KOPT-K1 (cell line): Measurements from ENCODE around the gene SPRED3.
A peak's percentile ranks its signal among the peaks of the same experiment; 100 is the strongest.
"Not testable (repeated sequence)": the region's sequence is repeated elsewhere in the genome, so short reads cannot be mapped to it uniquely, and the experiment has no call there.

Source experiments
- H3K27ac ChIP-seq: fragments of 200-600 bp; sonication (generic); 2 replicates; pipeline ENCODE4 v1.5.1; 2016; ENCODE audit warnings: antibody characterized with exemption, mild to moderate bottlenecking, low read depth, low read length; ENCODE audit not compliant: poor library complexity, severe bottlenecking
- H3K36me3 ChIP-seq: fragments of 200-600 bp; sonication (generic); 2 replicates; pipeline ENCODE4 v1.5.1; 2017; ENCODE audit warnings: antibody characterized with exemption, mild to moderate bottlenecking, low read length, moderate library complexity; ENCODE audit not compliant: insufficient read depth
- H3K9me3 ChIP-seq: fragments of 200-600 bp; sonication (generic); 2 replicates; pipeline ENCODE4 v1.5.1; 2017; ENCODE audit warnings: antibody characterized with exemption, low read length, mild to moderate bottlenecking; ENCODE audit not compliant: insufficient read depth, poor library complexity, severe bottlenecking

SPRED3 gene

GRCh38 chr19:38362076-38362945, 26.2 kb upstream of the SPRED3 start:
- H3K27ac ChIP-seq, result no peak overlapping the region
- no peaks in the 10 kb centered on the region for H3K36me3 ChIP-seq
- H3K9me3 ChIP-seq, result peaks cover 9% of the 10 kb centered on the region

DNA sequence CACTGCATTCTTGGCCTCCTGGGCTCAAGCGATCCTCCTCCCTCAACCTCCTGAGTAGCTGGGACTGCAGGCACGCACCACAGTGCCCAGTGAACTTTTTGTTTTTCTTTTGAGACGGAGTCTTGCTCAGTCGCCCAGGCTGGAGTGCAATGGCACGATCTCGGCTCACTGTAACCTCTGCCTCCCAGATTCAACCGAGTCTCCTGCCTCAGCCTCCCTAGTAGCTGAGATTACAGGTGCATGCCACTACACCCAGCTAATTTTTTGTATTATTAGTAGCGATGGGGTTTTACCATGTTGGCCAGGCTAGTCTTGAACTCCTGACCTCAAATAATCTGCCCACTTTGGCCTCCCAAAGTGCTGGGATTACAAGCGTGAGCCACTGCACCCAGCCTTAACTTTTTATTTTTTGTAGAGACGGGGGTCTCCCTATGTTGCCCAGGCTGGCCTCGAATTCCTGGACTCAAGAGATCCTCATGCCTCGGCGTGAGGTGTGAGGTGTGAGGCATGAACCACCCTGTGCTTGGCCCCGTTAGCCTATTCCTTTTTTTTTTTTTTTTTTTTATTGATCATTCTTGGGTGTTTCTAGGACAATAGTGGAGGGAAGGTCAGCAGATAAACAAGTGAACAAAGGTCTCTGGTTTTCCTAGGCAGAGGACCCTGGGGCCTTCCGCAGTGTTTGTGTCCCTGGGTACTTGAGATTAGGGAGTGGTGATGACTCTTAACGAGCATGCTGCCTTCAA, 25.4 kb upstream of the SPRED3 start:
- not testable (repeated sequence) for H3K27ac ChIP-seq, H3K9me3 ChIP-seq, H3K36me3 ChIP-seq

- Histone ChIP-seq H3K36me3 (no peaks in the 10 kb centered on the region), H3K27ac (no peak overlapping the region), H3K9me3 (peaks cover 9% of the 10 kb centered on the region)
Measured at GRCh38 chr19:38367041-38367440, 21.5 kb upstream of the SPRED3 start.

DNA sequence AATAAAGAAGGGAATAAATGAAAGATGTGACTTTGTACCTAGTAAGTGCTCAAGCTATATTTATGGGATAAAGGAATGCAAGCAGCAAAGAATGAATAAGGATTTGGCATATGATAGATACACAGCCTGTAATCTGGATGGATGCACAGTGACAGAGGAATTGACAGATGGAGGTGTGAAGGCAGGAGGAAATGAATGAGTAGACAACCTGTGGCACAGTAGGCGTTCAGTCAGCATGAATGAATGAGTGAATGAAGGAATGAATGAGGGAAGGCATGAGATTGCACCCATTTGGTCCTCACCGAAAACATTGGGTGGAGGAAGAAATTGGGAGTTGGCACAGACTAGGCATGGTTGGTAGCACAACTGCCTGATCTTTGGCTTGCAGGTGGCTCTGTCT, 18.9 kb upstream of the SPRED3 start:
- Histone ChIP-seq H3K27ac (no peak overlapping the region), H3K36me3 (no peaks in the 10 kb centered on the region), H3K9me3 (peaks cover 8% of the 10 kb centered on the region)

DNA sequence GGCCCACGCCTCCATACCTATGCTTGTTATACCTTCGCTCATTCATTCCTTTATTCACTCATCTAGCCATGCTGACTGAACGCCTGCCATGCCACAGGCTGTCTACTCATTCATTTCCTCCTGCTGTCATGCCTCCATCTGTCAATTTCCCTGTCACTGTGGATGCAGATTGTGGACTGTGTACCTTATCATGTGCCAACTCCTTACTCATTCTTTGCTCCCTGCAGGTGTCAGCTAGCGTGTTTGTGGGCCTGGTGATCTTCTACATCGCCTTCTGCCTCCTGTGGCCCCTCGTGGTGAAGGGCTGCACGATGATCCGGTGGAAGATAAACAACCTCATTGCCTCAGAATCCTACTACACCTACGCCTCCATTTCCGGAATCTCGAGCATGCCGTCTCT, 18.2 kb upstream of the SPRED3 start:
- H3K36me3 ChIP-seq, result no peaks in the 10 kb centered on the region
- no peak overlapping the region for H3K27ac ChIP-seq
- H3K9me3 ChIP-seq, result peaks cover 1% of the 10 kb centered on the region

DNA sequence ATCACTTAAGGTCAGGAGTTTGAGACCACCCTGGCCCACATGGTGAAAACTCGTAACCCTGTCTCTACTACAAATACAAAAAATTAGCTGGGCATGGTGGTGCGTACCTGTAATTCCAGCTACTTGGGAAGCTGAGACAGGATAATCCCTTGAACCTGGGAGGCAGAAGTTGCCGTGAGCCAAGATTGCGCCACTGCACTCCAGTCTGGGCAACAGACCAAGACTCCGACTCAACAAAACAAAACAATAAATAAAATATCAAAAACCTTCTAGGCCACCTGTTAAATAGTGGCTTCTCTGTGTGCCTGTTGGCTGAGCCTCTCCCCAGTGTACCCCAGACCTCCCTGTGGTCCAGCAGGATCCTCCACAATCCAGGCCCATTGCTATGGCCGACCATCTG, 17.4 kb upstream of the SPRED3 start:
- Histone ChIP-seq H3K27ac (no peak overlapping the region), H3K36me3 (peaks cover under 1% of the 10 kb centered on the region; the same call in 1 of the 2 replicates), H3K9me3 (no peaks in the 10 kb centered on the region)

GRCh38 chr19:38373907-38374331, 14.6 kb upstream of the SPRED3 start:
- peak overlapping the region; percentile 87 for H3K27ac ChIP-seq
- peaks cover 25% of the 10 kb centered on the region for H3K36me3 ChIP-seq
- H3K9me3 ChIP-seq, result no peaks in the 10 kb centered on the region

GRCh38 chr19:38374332-38375097, 14.0 kb upstream of the SPRED3 start, which contains the start of gene PSMD8:
PSMD8 (plus strand) TSS chr19:38374571; CDS start chr19:38374602, 31 bp downstream.
- Histone ChIP-seq H3K27ac (peak within 1 kb of the TSS; percentile 87), H3K36me3 (peaks cover 31% of the 10 kb centered on the region), H3K9me3 (no peaks in the 10 kb centered on the region)

DNA sequence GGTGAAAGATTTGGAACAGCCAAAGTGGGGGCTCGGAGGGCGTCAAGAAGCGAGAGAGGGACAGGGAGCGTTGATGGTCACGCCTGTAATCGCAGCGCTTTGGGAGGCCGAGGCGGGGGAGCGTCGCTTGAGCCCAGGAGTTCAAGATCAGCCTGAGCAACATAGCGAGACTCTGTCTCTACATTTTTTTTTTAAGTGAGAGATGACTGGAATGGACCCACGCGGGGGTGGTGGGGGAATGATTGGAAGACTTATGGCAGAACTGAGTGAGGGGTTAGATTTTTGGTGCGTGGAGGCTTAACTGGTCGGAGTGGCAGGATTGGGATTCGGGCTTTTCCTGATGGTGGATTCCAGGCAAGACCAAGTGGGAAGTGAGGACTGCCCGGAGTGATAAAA, 13.4 kb upstream of the SPRED3 start:
- Histone ChIP-seq H3K27ac (peak overlapping the region; percentile 87), H3K9me3 (no peaks in the 10 kb centered on the region), H3K36me3 (peaks cover 35% of the 10 kb centered on the region)

- H3K9me3 ChIP-seq, result no peaks in the 10 kb centered on the region
- H3K36me3 ChIP-seq, result peaks cover 42% of the 10 kb centered on the region
- H3K27ac ChIP-seq, result peak overlapping the region; percentile 87
Measured at GRCh38 chr19:38375748-38376147, 12.7 kb upstream of the SPRED3 start.

- H3K9me3 ChIP-seq, result no peaks in the 10 kb centered on the region
- H3K36me3 ChIP-seq, result peaks cover 50% of the 10 kb centered on the region
- H3K27ac ChIP-seq, result no peak overlapping the region
Measured at GRCh38 chr19:38376576-38376975, 11.9 kb upstream of the SPRED3 start.

- no peaks in the 10 kb centered on the region for H3K9me3 ChIP-seq
- no peak overlapping the region for H3K27ac ChIP-seq
- H3K36me3 ChIP-seq, result peaks cover 55% of the 10 kb centered on the region
Measured at GRCh38 chr19:38377052-38377451, 11.4 kb upstream of the SPRED3 start.

- Histone ChIP-seq H3K36me3 (peaks cover 73% of the 10 kb centered on the region), H3K9me3 (no peaks in the 10 kb centered on the region), H3K27ac (no peak overlapping the region)
Measured at GRCh38 chr19:38378866-38379265, 9.6 kb upstream of the SPRED3 start.

GRCh38 chr19:38381138-38381537, 7.4 kb upstream of the SPRED3 start:
- Histone ChIP-seq H3K36me3 (peaks cover 88% of the 10 kb centered on the region), H3K9me3 (no peaks in the 10 kb centered on the region), H3K27ac (no peak overlapping the region)

DNA sequence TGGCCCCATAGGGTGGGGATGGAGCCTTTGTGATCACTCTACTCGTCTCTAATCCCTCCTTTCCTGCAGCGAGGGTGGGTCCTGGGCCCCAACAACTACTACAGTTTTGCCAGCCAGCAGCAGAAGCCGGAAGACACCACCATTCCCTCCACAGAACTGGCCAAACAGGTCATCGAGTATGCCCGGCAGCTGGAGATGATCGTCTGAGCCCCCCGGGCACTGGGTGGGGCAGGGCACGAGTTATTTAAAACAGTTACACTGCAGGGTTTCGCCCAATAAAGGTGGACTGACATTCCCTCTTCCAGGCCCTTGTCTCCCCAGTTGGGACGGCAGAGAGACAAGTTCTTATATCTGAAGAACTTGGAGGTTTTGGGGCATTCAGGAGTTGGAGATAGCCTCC, 5.3 kb upstream of the SPRED3 start:
- H3K27ac ChIP-seq, result no peak overlapping the region
- H3K9me3 ChIP-seq, result no peaks in the 10 kb centered on the region
- H3K36me3 ChIP-seq, result peaks cover 68% of the 10 kb centered on the region
